ENCODE results near the gene PIGK.
A peak's percentile ranks its signal among the peaks of the same experiment; 100 is the strongest.

The PIGK gene

GRCh38 chr1:77100875-77101274, 118.4 kb downstream of the PIGK start:
- no peak for DNase-seq (ENCODE audit: low read depth in 2 of 3, low spot score in 1 of 3)

GRCh38 chr1:77096496-77097255, 122.6 kb downstream of the PIGK start:
- DNase-seq (ENCODE audit: low read depth in 2 of 3, low spot score in 1 of 3), result no peak

GRCh38 chr1:77095236-77095635, 124.0 kb downstream of the PIGK start:
- DNase-seq (ENCODE audit: low read depth in 2 of 3, low spot score in 1 of 3), result no peak

- no peak for DNase-seq (ENCODE audit: low read depth in 2 of 3, low spot score in 1 of 3)
These were observed 129.5 kb downstream of the PIGK start for GRCh38 chr1:77089756-77090155.

- DNase-seq (ENCODE audit: low read depth in 2 of 3, low spot score in 1 of 3), result no peak
These were observed 134.1 kb downstream of the PIGK start for GRCh38 chr1:77085109-77085508.

GRCh38 chr1:77084457-77084856, 134.8 kb downstream of the PIGK start:
- no peak for DNase-seq (ENCODE audit: low read depth in 2 of 3, low spot score in 1 of 3)

- DNase-seq (ENCODE audit: low read depth in 2 of 3, low spot score in 1 of 3), result no peak
These were observed 137.4 kb downstream of the PIGK start for GRCh38 chr1:77081834-77082233.

- DNase-seq (ENCODE audit: low read depth in 2 of 3, low spot score in 1 of 3), result no peak
These were observed 142.5 kb downstream of the PIGK start for GRCh38 chr1:77076759-77077158.

GRCh38 chr1:77068013-77068412, 151.2 kb downstream of the PIGK start:
- DNase-seq (ENCODE audit: low read depth in 2 of 3, low spot score in 1 of 3), result no peak

GRCh38 chr1:77065693-77066342, 153.4 kb downstream of the PIGK start:
- no peak for DNase-seq (ENCODE audit: low read depth in 2 of 3, low spot score in 1 of 3)

- DNase-seq (ENCODE audit: low read depth in 2 of 3, low spot score in 1 of 3), result no peak
These were observed 155.0 kb downstream of the PIGK start for GRCh38 chr1:77064246-77064645.

- DNase-seq (ENCODE audit: low read depth in 2 of 3, low spot score in 1 of 3), result no peak
These were observed 156.1 kb downstream of the PIGK start for GRCh38 chr1:77063118-77063517.

- no peak for DNase-seq (ENCODE audit: low read depth in 2 of 3, low spot score in 1 of 3)
These were observed 158.1 kb downstream of the PIGK start for GRCh38 chr1:77061162-77061561.

GRCh38 chr1:77060000-77060399, 159.2 kb downstream of the PIGK start:
- DNase-seq (ENCODE audit: low read depth in 2 of 3, low spot score in 1 of 3), result no peak

- DNase-seq (ENCODE audit: low read depth in 2 of 3, low spot score in 1 of 3), result no peak
These were observed 161.1 kb downstream of the PIGK start for GRCh38 chr1:77057994-77058585.

GRCh38 chr1:77056525-77056924, 162.7 kb downstream of the PIGK start:
- DNase-seq (ENCODE audit: low read depth in 2 of 3, low spot score in 1 of 3), result no peak

GRCh38 chr1:77051425-77051824, 167.8 kb downstream of the PIGK start:
- no peak for DNase-seq (ENCODE audit: low read depth in 2 of 3, low spot score in 1 of 3)

- DNase-seq (ENCODE audit: low read depth in 2 of 3, low spot score in 1 of 3), result no peak
These were observed 170.6 kb downstream of the PIGK start for GRCh38 chr1:77048615-77049005.

GRCh38 chr1:77047978-77048614, 171.1 kb downstream of the PIGK start:
- no peak for DNase-seq (ENCODE audit: low read depth in 2 of 3, low spot score in 1 of 3)

GRCh38 chr1:77047575-77047974, 171.7 kb downstream of the PIGK start:
- DNase-seq (ENCODE audit: low read depth in 2 of 3, low spot score in 1 of 3), result no peak

GRCh38 chr1:77044133-77044849, 174.9 kb downstream of the PIGK start:
- DNase-seq (ENCODE audit: low read depth in 2 of 3, low spot score in 1 of 3), result peak in 1 of 3 donors; percentile 1

Data from stimulated activated CD4-positive, alpha-beta T cell treated with anti-CD3 and anti-CD28 coated beads, Interleukin-12 subunit alpha, Interleukin-12 subunit beta, amount 100 ng/mL, for 48 hours (primary cell).